ENCODE data around the gene RANBP9.

Gene RANBP9

DNA sequence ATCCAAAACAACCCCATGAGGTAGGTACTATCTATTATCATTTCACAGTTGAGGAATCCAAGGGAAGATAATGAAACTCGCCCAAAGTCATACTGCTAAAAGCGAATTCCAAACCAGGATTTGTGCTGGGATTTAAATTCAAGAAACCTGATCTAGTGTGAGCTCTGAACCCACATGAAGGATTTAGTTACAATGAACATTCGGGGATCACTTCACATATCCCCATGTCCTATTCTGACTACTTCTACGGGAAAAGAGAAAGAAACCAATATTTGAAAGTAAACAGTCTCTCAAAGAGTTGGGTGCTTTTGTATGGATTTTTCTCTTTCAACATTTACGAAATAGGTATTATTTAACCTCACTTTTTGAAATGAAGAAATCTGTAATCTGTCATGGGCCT is 12.9 kb downstream of the RANBP9 start:
- no peak overlapping the region for H3K27ac ChIP-seq (ENCODE audit: low read depth, low read length)
- H3K27me3 ChIP-seq (ENCODE audit: control insufficient read depth, low read length) = no peaks in the 10 kb centered on the region
- H3K9me3 ChIP-seq (ENCODE audit: control insufficient read depth, insufficient read depth, low read length) = no peaks in the 10 kb centered on the region
- peaks cover 68% of the 10 kb centered on the region for H3K4me1 ChIP-seq (ENCODE audit: control insufficient read depth, low read length)
- peaks cover 35% of the 10 kb centered on the region for H3K36me3 ChIP-seq (ENCODE audit: control insufficient read depth, low read length)
- H4K20me1 ChIP-seq (ENCODE audit: control insufficient read depth, insufficient read depth, low read depth, low read length) = peaks cover 31% of the 10 kb centered on the region
- no peaks in the 10 kb centered on the region; the same call in 1 of the 2 replicates for H3F3A ChIP-seq (ENCODE audit: control insufficient read depth, insufficient read depth)
- peaks cover 99% of the 10 kb centered on the region for H3K79me2 ChIP-seq (ENCODE audit: control insufficient read depth, low read length)
- H3K4me2 ChIP-seq (ENCODE audit: low read length) = no peak overlapping the region
- TF ChIP-seq EZH2phosphoT487 (IDR thresholded peaks at IDR 0.05; ENCODE audit: borderline replicate concordance, low read length) = no peak
- TF ChIP-seq, protein P1, sequence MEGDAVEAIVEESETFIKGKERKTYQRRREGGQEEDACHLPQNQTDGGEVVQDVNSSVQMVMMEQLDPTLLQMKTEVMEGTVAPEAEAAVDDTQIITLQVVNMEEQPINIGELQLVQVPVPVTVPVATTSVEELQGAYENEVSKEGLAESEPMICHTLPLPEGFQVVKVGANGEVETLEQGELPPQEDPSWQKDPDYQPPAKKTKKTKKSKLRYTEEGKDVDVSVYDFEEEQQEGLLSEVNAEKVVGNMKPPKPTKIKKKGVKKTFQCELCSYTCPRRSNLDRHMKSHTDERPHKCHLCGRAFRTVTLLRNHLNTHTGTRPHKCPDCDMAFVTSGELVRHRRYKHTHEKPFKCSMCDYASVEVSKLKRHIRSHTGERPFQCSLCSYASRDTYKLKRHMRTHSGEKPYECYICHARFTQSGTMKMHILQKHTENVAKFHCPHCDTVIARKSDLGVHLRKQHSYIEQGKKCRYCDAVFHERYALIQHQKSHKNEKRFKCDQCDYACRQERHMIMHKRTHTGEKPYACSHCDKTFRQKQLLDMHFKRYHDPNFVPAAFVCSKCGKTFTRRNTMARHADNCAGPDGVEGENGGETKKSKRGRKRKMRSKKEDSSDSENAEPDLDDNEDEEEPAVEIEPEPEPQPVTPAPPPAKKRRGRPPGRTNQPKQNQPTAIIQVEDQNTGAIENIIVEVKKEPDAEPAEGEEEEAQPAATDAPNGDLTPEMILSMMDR (IDR thresholded peaks at IDR 0.05; ENCODE audit: low read depth, low read length, poor library complexity, severe bottlenecking) = no peak
- H3K9me2 ChIP-seq (replicated peaks; ENCODE audit: control insufficient read depth, low read length) = no peaks in the 10 kb centered on the region
- no peak overlapping the region for H3K4me3 ChIP-seq (ENCODE audit: low read length)

DNA sequence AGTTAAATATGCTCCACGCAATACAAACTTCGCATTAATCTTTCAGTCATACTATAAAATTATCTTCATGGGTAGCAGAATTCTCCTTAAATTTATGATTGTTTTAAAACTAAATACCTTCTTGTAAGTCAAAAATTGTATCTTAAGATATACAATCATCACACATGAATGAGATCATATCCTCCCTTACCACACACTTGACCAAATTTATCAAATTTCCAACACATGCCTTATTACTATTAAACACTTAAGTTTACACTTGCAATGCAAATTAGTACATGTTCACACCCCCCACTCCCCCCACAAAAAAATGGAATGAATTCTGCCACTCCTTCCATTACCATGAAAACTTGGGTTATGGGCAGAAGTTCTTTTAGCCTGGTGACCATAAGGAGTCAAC is 13.8 kb downstream of the RANBP9 start:
- peaks cover 26% of the 10 kb centered on the region for H4K20me1 ChIP-seq (ENCODE audit: control insufficient read depth, insufficient read depth, low read depth, low read length)

DNA sequence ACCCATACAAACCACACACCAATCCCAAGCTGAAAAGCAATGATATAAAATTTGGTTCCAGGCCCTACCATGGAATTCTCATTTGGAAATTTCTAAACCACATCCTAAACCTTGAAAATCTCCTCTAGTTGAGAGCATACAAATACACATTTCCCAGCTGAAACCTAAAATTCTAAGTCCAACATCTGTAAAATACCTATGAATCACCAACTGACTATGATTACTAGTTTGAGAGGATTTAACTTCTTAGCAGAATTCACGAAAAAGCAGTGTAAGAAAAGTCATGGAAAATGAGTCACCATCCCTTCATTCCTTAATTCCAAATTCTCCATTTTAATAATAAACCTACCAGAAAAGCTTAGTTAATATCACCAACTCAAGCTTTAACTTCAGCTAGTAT is 15.4 kb downstream of the RANBP9 start:
- no peaks in the 10 kb centered on the region for H3F3A ChIP-seq (ENCODE audit: control insufficient read depth, insufficient read depth)
- peaks cover 20% of the 10 kb centered on the region for H4K20me1 ChIP-seq (ENCODE audit: control insufficient read depth, insufficient read depth, low read depth, low read length)
- no peaks in the 10 kb centered on the region for H3K27me3 ChIP-seq (ENCODE audit: control insufficient read depth, low read length)
- peaks cover 96% of the 10 kb centered on the region for H3K79me2 ChIP-seq (ENCODE audit: control insufficient read depth, low read length)
- TF ChIP-seq EZH2phosphoT487 (IDR thresholded peaks at IDR 0.05; ENCODE audit: borderline replicate concordance, low read length) = no peak
- peaks cover 46% of the 10 kb centered on the region for H3K36me3 ChIP-seq (ENCODE audit: control insufficient read depth, low read length)
- no peak overlapping the region for H3K4me2 ChIP-seq (ENCODE audit: low read length)
- H3K27ac ChIP-seq (ENCODE audit: low read depth, low read length) = no peak overlapping the region
- no peak overlapping the region for H3K4me3 ChIP-seq (ENCODE audit: low read length)
- H3K9me3 ChIP-seq (ENCODE audit: control insufficient read depth, insufficient read depth, low read length) = no peaks in the 10 kb centered on the region
- H3K9me2 ChIP-seq (replicated peaks; ENCODE audit: control insufficient read depth, low read length) = no peaks in the 10 kb centered on the region
- peaks cover 53% of the 10 kb centered on the region for H3K4me1 ChIP-seq (ENCODE audit: control insufficient read depth, low read length)

More for the DNA sequence above, 13.8 kb downstream of the RANBP9 start:
- Histone ChIP-seq H3K9me3 (ENCODE audit: control insufficient read depth, insufficient read depth, low read length) (no peaks in the 10 kb centered on the region), H3K4me3 (ENCODE audit: low read length) (0 out of 2 replicates have a peak overlapping the region, but pooled peaks have one; percentile 4), H3K36me3 (ENCODE audit: control insufficient read depth, low read length) (peaks cover 38% of the 10 kb centered on the region), H3K27ac (ENCODE audit: low read depth, low read length) (no peak overlapping the region), H3K27me3 (ENCODE audit: control insufficient read depth, low read length) (no peaks in the 10 kb centered on the region), H3K4me2 (ENCODE audit: low read length) (peak overlapping the region; percentile 41), H3K9me2 (replicated peaks; ENCODE audit: control insufficient read depth, low read length) (no peaks in the 10 kb centered on the region), H3K4me1 (ENCODE audit: control insufficient read depth, low read length) (peaks cover 59% of the 10 kb centered on the region), H3K79me2 (ENCODE audit: control insufficient read depth, low read length) (peaks cover 99% of the 10 kb centered on the region), H3F3A (ENCODE audit: control insufficient read depth, insufficient read depth) (no peaks in the 10 kb centered on the region)
- TF ChIP-seq EZH2phosphoT487 (IDR thresholded peaks at IDR 0.05; ENCODE audit: borderline replicate concordance, low read length) = no peak
- TF ChIP-seq, protein P1 (IDR thresholded peaks at IDR 0.05; ENCODE audit: low read depth, low read length, poor library complexity, severe bottlenecking) = no peak

GRCh38 chr6:13695252-13695651 is 16.4 kb downstream of the RANBP9 start:
- peaks cover 43% of the 10 kb centered on the region for H3K4me1 ChIP-seq (ENCODE audit: control insufficient read depth, low read length)

More at GRCh38 chr6:13695252-13695651, 16.4 kb downstream of the RANBP9 start:
- H3K9me3 ChIP-seq (ENCODE audit: control insufficient read depth, insufficient read depth, low read length) = no peaks in the 10 kb centered on the region
- H3K27ac ChIP-seq (ENCODE audit: low read depth, low read length) = no peak overlapping the region
- peaks cover 11% of the 10 kb centered on the region; the same call in 1 of the 2 replicates for H4K20me1 ChIP-seq (ENCODE audit: control insufficient read depth, insufficient read depth, low read depth, low read length)
- TF ChIP-seq, protein P1 (IDR thresholded peaks at IDR 0.05; ENCODE audit: low read depth, low read length, poor library complexity, severe bottlenecking) = no peak
- no peak for TF ChIP-seq EZH2phosphoT487 (IDR thresholded peaks at IDR 0.05; ENCODE audit: borderline replicate concordance, low read length)
- H3K79me2 ChIP-seq (ENCODE audit: control insufficient read depth, low read length) = peaks cover 93% of the 10 kb centered on the region
- no peaks in the 10 kb centered on the region for H3F3A ChIP-seq (ENCODE audit: control insufficient read depth, insufficient read depth)
- H3K27me3 ChIP-seq (ENCODE audit: control insufficient read depth, low read length) = no peaks in the 10 kb centered on the region
- H3K36me3 ChIP-seq (ENCODE audit: control insufficient read depth, low read length) = peaks cover 46% of the 10 kb centered on the region
- H3K9me2 ChIP-seq (replicated peaks; ENCODE audit: control insufficient read depth, low read length) = no peaks in the 10 kb centered on the region
- no peak overlapping the region for H3K4me2 ChIP-seq (ENCODE audit: low read length)
- no peak overlapping the region for H3K4me3 ChIP-seq (ENCODE audit: low read length)

All from DOHH2 (cell line).